Endodermal cell (in vitro differentiated cells): ENCODE measurements around the gene CIPC. TPM values are rescaled to one million over a fixed set of nuclear protein-coding genes. Genes with fewer than 3 reads are reported as not detected.
A peak's percentile ranks its signal among the peaks of the same experiment; 100 is the strongest.

Source experiments
- DNase-seq: peaks from one replicate; pipeline ENCODE4 v3.0.0-alpha.2; 2017
- H3K27ac ChIP-seq: 2 replicates; pipeline ENCODE4 v1.5.1; 2013; ENCODE audit warnings: mild to moderate bottlenecking, low read depth, low read length, moderate library complexity
- H3K27me3 ChIP-seq: 2 replicates; pipeline ENCODE4 v1.6.1; 2013; ENCODE audit warnings: mild to moderate bottlenecking, low read length, moderate library complexity; ENCODE audit not compliant: insufficient read depth, control insufficient read depth, poor library complexity, severe bottlenecking
- H3K36me3 ChIP-seq: 2 replicates; pipeline ENCODE4 v1.7.0; 2013; ENCODE audit warnings: mild to moderate bottlenecking, low read length, moderate library complexity; ENCODE audit not compliant: control insufficient read depth, insufficient read depth
- H3K4me1 ChIP-seq: one replicate; pipeline ENCODE4 v1.7.0; 2013; ENCODE audit warnings: low read length; ENCODE audit not compliant: control insufficient read depth, insufficient read depth
- H3K4me3 ChIP-seq: 2 replicates; pipeline ENCODE4 v1.5.1; 2013; ENCODE audit warnings: mild to moderate bottlenecking, low read length, moderate library complexity
- H3K9ac ChIP-seq: 2 replicates; pipeline ENCODE4 v1.6.1; 2013; ENCODE audit warnings: mild to moderate bottlenecking, low read length, moderate library complexity; ENCODE audit not compliant: poor library complexity, severe bottlenecking; ENCODE audit errors: extremely low read depth
- H3K9me3 ChIP-seq: 2 replicates; pipeline ENCODE4 v1.6.1; 2013; ENCODE audit warnings: mild to moderate bottlenecking, low read length, moderate library complexity; ENCODE audit not compliant: control insufficient read depth
- H3K27ac Mint-ChIP-seq: 2 replicates; pipeline ENCODE4 v1.8.0; 2020; ENCODE audit warnings: mixed read lengths
- H3K27me3 Mint-ChIP-seq: 2 replicates; pipeline ENCODE4 v1.8.0; 2021; ENCODE audit warnings: mild to moderate bottlenecking, mixed read lengths; ENCODE audit not compliant: insufficient read depth
- H3K36me3 Mint-ChIP-seq: 2 replicates; pipeline ENCODE4 v1.8.0; 2020; ENCODE audit warnings: low read depth, mixed read lengths
- H3K4me1 Mint-ChIP-seq: 2 replicates; pipeline ENCODE4 v1.8.0; 2020; ENCODE audit warnings: mixed read lengths
- H3K4me3 Mint-ChIP-seq: 2 replicates; pipeline ENCODE4 v1.8.0; 2020; ENCODE audit warnings: mild to moderate bottlenecking, moderate library complexity, mixed read lengths
- H3K9me3 Mint-ChIP-seq: 2 replicates; pipeline ENCODE4 v1.8.0; 2020; ENCODE audit warnings: mild to moderate bottlenecking, mixed read lengths
- CTCF ChIP-seq: fragments of 200-600 bp; sonication (generic); conservative IDR thresholded peaks from 2 replicates; pipeline ENCODE4 v1.5.0; 2021; ENCODE audit warnings: antibody characterized with exemption, mild to moderate bottlenecking
- WGBS, 2 experiments: methylation state at CpG; one replicate each; pipeline versions ENCODE4 v1.1.5 to v1.1.7; 2013; ENCODE audit warnings: missing lambda C conversion rate in 2 of 2, mixed read lengths in 1 of 2; ENCODE audit not compliant: insufficient coverage in 1 of 2, insufficient read length in 1 of 2; 5-methylcytosine and 5-hydroxymethylcytosine counted together
- total RNA-seq, 2 donors: library from RNA; stranded (reverse); fragmentation: NEBNext Ultra II Directional in 1 of 2; extraction: Animal tissue kit (Norgen Biotek cat#: 25700) in 1 of 2; gene quantifications; 2 replicates in 1 of 2; 3 replicates in 1 of 2; pipeline ENCODE4 v1.2.1, GENCODE V29; 2021

CIPC gene
- total RNA-seq, 2 donors from 2014 or later, result 16.2 to 22.5 TPM

DNA sequence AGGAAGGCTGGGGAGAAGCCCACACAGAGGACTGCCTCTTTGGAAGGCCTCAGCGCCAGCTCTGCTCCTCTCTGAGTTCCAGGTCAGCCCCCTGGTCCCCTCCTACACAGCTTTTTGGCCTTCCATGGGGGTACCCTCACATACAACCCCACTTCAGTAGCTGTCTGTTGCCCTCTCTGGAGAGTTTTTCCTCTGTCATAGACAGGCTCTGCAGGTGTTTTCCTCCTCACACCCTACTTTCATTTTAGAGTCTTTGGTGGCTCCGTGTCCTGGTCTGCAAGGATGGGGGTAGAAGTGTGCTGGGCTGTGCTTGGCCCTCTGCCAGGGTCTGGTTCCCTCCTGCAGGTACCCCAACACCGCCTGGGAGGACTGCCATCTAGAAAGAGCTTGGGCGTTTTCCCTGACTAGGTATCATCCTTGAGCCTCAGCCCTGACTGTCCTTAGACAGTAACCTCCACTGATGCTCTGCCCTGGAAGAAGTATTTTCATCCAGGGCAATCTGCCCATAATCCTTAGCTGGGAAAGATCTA, 28.5 kb downstream of the CIPC start:
- DNase-seq, result peak; percentile 38
- no peak overlapping the region for H3K4me3 ChIP-seq
- H3K9me3 ChIP-seq, result no peaks in the 10 kb centered on the region
- H3K9ac ChIP-seq, result no peak overlapping the region
- TF ChIP-seq CTCF, result no peak
- Mint-ChIP-seq H3K36me3 (no peaks in the 10 kb centered on the region), H3K4me3 (no peak overlapping the region), H3K4me1 (peaks cover 13% of the 10 kb centered on the region), H3K27me3 (peaks cover 51% of the 10 kb centered on the region), H3K9me3 (no peaks in the 10 kb centered on the region), H3K27ac (no peak overlapping the region)
- 84 to 92% methylated on average over 3 to 4 of the region's 4 CpGs for WGBS, 2 experiments
- H3K4me1 ChIP-seq, result peaks cover 8% of the 10 kb centered on the region
- no peaks in the 10 kb centered on the region for H3K36me3 ChIP-seq
- H3K27ac ChIP-seq, result no peak overlapping the region
- H3K27me3 ChIP-seq, result peaks cover 26% of the 10 kb centered on the region

DNA sequence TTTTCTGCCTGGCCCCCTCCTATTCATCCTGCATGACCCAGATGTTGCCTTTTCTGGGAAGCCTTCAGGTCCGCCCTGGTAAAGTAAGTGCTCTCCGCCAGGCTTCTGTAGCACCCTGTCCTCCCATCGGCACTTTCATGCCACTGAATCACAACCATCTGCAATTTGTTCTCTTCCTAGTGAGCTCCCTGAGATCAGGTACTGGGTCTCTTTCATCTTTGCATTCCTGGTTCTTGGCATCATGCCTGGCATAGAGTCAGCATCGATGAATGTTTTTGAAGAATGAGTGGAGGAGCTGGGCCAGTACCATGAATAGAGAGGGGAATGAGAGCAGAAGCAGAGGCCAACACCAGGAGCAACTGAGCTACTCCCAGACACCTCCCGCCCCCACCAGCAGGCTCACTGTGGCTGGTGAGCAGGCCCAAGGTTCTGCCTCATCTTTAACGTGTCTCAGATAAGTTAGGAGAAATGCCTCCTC, 30.4 kb downstream of the CIPC start:
- H3K27ac Mint-ChIP-seq, result no peak overlapping the region
- peaks cover 65% of the 10 kb centered on the region for H3K27me3 Mint-ChIP-seq
- WGBS, 2 experiments, result 79 to 100% methylated on average over 2 to 6 of the region's 6 CpGs
- H3K27me3 ChIP-seq, result peaks cover 39% of the 10 kb centered on the region
- no peak for TF ChIP-seq CTCF
- no peaks in the 10 kb centered on the region for H3K9me3 Mint-ChIP-seq
- no peak overlapping the region for H3K9ac ChIP-seq
- no peak overlapping the region for H3K27ac ChIP-seq
- no peaks in the 10 kb centered on the region for H3K36me3 ChIP-seq
- no peak overlapping the region for H3K4me3 Mint-ChIP-seq
- peak; percentile 30 for DNase-seq
- H3K4me1 ChIP-seq, result peaks cover 5% of the 10 kb centered on the region
- no peaks in the 10 kb centered on the region for H3K36me3 Mint-ChIP-seq
- H3K4me3 ChIP-seq, result no peak overlapping the region
- no peaks in the 10 kb centered on the region for H3K9me3 ChIP-seq
- peaks cover 12% of the 10 kb centered on the region for H3K4me1 Mint-ChIP-seq

- H3K4me3 ChIP-seq, result no peak overlapping the region
- H3K9me3 Mint-ChIP-seq, result no peaks in the 10 kb centered on the region
- H3K27me3 ChIP-seq, result peaks cover 51% of the 10 kb centered on the region
- no peak overlapping the region for H3K27ac ChIP-seq
- no peaks in the 10 kb centered on the region for H3K9me3 ChIP-seq
- H3K36me3 Mint-ChIP-seq, result no peaks in the 10 kb centered on the region
- H3K27me3 Mint-ChIP-seq, result peaks cover 70% of the 10 kb centered on the region
- WGBS, 2 experiments, result 82 to 89% methylated on average over 3 of the region's 3 CpGs
- H3K9ac ChIP-seq, result no peak overlapping the region
- no peaks in the 10 kb centered on the region for H3K4me1 ChIP-seq
- DNase-seq, result peak; percentile 23
- H3K36me3 ChIP-seq, result no peaks in the 10 kb centered on the region
- no peak overlapping the region for H3K4me3 Mint-ChIP-seq
- no peak overlapping the region for H3K27ac Mint-ChIP-seq
- peaks cover 5% of the 10 kb centered on the region for H3K4me1 Mint-ChIP-seq
- no peak for TF ChIP-seq CTCF
These were observed 32.3 kb downstream of the CIPC start for GRCh38 chr14:77130386-77130785.
